C4-2B (cell line): ENCODE data around the gene TPCN2.

ENCODE experiments used
- H3K27ac ChIP-seq: fragments of 450-650 bp; 2 replicates; pipeline ENCODE4 v1.5.1; 2017
- CTCF ChIP-seq: fragments of 450-650 bp; conservative IDR thresholded peaks from 2 replicates; pipeline ENCODE4 v1.5.1; 2017; ENCODE audit warnings: mild to moderate bottlenecking
- ZFX ChIP-seq: fragments of 450-650 bp; IDR thresholded peaks from 2 replicates; pipeline ENCODE4 v1.6.1; 2017

Gene TPCN2

GRCh38 chr11:69123593-69124545 is 75.1 kb downstream of the TPCN2 start:
- TF ChIP-seq CTCF, result no peak
- TF ChIP-seq ZFX, result no peak
- H3K27ac ChIP-seq, result peak overlapping the region; percentile 52

GRCh38 chr11:69125861-69126260 is 77.1 kb downstream of the TPCN2 start:
- TF ChIP-seq CTCF (no peak), ZFX (no peak)
- H3K27ac ChIP-seq, result no peak overlapping the region

GRCh38 chr11:69126286-69126685 is 77.6 kb downstream of the TPCN2 start:
- H3K27ac ChIP-seq, result no peak overlapping the region
- TF ChIP-seq CTCF (no peak), ZFX (no peak)

GRCh38 chr11:69127081-69127850 is 78.5 kb downstream of the TPCN2 start:
- H3K27ac ChIP-seq, result no peak overlapping the region
- no peak for TF ChIP-seq ZFX
- no peak for TF ChIP-seq CTCF

- H3K27ac ChIP-seq, result no peak overlapping the region
- TF ChIP-seq ZFX (no peak), CTCF (no peak)
Measured at GRCh38 chr11:69127884-69128283, 79.2 kb downstream of the TPCN2 start.

GRCh38 chr11:69129053-69129452 is 80.3 kb downstream of the TPCN2 start:
- no peak overlapping the region for H3K27ac ChIP-seq
- TF ChIP-seq CTCF (no peak), ZFX (no peak)

GRCh38 chr11:69129647-69130046 is 80.9 kb downstream of the TPCN2 start:
- no peak overlapping the region for H3K27ac ChIP-seq
- TF ChIP-seq ZFX, result no peak
- no peak for TF ChIP-seq CTCF
